ENCODE measurements around the gene COLEC11.

The COLEC11 gene

GRCh38 chr2:3598197-3598910 is 3.4 kb downstream of the COLEC11 start:
- no peak overlapping the region for H3K4me3 ChIP-seq (ENCODE audit: low read depth in 1 of 2, low read length in 2 of 2)
- H3K9ac ChIP-seq (ENCODE audit: low read depth, low read length) = no peak overlapping the region
- H3K4me2 ChIP-seq (ENCODE audit: insufficient read depth, low read length) = no peak overlapping the region
- no peak overlapping the region for H2AFZ ChIP-seq (ENCODE audit: low read depth, low read length)
- H3K4me1 ChIP-seq (ENCODE audit: insufficient read depth, low read length) = no peaks in the 10 kb centered on the region
- no peaks in the 10 kb centered on the region for H3K79me2 ChIP-seq (ENCODE audit: insufficient read depth, low read length)
- no peaks in the 10 kb centered on the region for H4K20me1 ChIP-seq (ENCODE audit: insufficient read depth, low read length)
- DNase-seq (no peak), ATAC-seq (ENCODE audit: insufficient read depth, low read depth) (no peak)
- no peaks in the 10 kb centered on the region for H3K9me3 ChIP-seq (ENCODE audit: insufficient read depth, low read length, severe bottlenecking)
- TF ChIP-seq EZH2 (IDR thresholded peaks at IDR 0.05; ENCODE audit: borderline replicate concordance, low read depth, low read length, severe bottlenecking) = no peak
- TF ChIP-seq, protein P1, sequence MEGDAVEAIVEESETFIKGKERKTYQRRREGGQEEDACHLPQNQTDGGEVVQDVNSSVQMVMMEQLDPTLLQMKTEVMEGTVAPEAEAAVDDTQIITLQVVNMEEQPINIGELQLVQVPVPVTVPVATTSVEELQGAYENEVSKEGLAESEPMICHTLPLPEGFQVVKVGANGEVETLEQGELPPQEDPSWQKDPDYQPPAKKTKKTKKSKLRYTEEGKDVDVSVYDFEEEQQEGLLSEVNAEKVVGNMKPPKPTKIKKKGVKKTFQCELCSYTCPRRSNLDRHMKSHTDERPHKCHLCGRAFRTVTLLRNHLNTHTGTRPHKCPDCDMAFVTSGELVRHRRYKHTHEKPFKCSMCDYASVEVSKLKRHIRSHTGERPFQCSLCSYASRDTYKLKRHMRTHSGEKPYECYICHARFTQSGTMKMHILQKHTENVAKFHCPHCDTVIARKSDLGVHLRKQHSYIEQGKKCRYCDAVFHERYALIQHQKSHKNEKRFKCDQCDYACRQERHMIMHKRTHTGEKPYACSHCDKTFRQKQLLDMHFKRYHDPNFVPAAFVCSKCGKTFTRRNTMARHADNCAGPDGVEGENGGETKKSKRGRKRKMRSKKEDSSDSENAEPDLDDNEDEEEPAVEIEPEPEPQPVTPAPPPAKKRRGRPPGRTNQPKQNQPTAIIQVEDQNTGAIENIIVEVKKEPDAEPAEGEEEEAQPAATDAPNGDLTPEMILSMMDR (IDR thresholded peaks at IDR 0.05; ENCODE audit: borderline replicate concordance, extremely low read depth, low read length, poor library complexity, severe bottlenecking) = no peak
- no peaks in the 10 kb centered on the region for H3K27me3 ChIP-seq (ENCODE audit: insufficient read depth, low read length, poor library complexity)
- H3K27ac ChIP-seq (ENCODE audit: low read length) = no peak overlapping the region
- no peaks in the 10 kb centered on the region for H3K36me3 ChIP-seq (ENCODE audit: insufficient read depth, low read length)

- no peak overlapping the region for H3K27ac ChIP-seq (ENCODE audit: low read length)
- no peaks in the 10 kb centered on the region for H3K4me1 ChIP-seq (ENCODE audit: insufficient read depth, low read length)
- TF ChIP-seq EZH2 (IDR thresholded peaks at IDR 0.05; ENCODE audit: borderline replicate concordance, low read depth, low read length, severe bottlenecking) = no peak
- TF ChIP-seq, protein P1 (IDR thresholded peaks at IDR 0.05; ENCODE audit: borderline replicate concordance, extremely low read depth, low read length, poor library complexity, severe bottlenecking) = no peak
- no peak overlapping the region for H3K4me2 ChIP-seq (ENCODE audit: insufficient read depth, low read length)
- no peaks in the 10 kb centered on the region for H3K9me3 ChIP-seq (ENCODE audit: insufficient read depth, low read length, severe bottlenecking)
- H3K36me3 ChIP-seq (ENCODE audit: insufficient read depth, low read length) = no peaks in the 10 kb centered on the region
- H2AFZ ChIP-seq (ENCODE audit: low read depth, low read length) = no peak overlapping the region
- ATAC-seq (ENCODE audit: insufficient read depth, low read depth) = no peak
- no peaks in the 10 kb centered on the region for H4K20me1 ChIP-seq (ENCODE audit: insufficient read depth, low read length)
- H3K4me3 ChIP-seq (ENCODE audit: low read depth in 1 of 2, low read length in 2 of 2) = no peak overlapping the region
- H3K79me2 ChIP-seq (ENCODE audit: insufficient read depth, low read length) = no peaks in the 10 kb centered on the region
- DNase-seq = no peak
- H3K9ac ChIP-seq (ENCODE audit: low read depth, low read length) = no peak overlapping the region
- H3K27me3 ChIP-seq (ENCODE audit: insufficient read depth, low read length, poor library complexity) = no peaks in the 10 kb centered on the region
Measured at GRCh38 chr2:3598912-3599854, 4.3 kb downstream of the COLEC11 start.

DNA sequence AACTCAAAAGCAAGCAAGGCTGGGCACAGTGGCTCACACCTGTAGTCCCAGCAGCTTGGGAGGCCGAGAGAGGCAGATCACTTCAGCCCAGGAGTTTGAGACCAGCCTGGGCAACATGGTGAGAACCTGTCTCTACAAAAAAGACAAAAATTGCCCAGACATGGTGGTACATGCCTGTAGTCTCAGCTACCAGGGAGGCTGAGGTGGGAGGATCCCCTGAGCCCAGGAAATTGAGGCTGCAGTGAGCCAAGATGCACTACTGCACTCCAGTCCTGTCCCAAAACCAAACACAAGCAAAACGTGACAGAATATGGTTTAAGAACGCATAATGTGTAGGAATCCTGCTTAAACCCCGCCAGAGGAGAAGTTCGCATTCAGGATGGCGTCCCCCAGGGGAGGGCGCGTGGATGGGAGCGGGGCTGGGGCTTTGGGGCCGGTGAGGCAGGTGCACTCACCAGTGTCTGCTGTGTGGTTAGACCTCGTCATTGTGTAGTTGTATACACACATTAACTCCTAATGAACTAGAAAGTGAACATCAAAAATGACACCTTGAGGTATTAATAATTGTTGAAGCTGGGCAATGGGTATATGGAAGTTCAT is 5.4 kb downstream of the COLEC11 start:
- TF ChIP-seq, protein P1 (IDR thresholded peaks at IDR 0.05; ENCODE audit: borderline replicate concordance, extremely low read depth, low read length, poor library complexity, severe bottlenecking) = no peak
- TF ChIP-seq EZH2 (IDR thresholded peaks at IDR 0.05; ENCODE audit: borderline replicate concordance, low read depth, low read length, severe bottlenecking) = no peak
- H3K27ac ChIP-seq (ENCODE audit: low read length) = no peak overlapping the region
- no peaks in the 10 kb centered on the region for H3K36me3 ChIP-seq (ENCODE audit: insufficient read depth, low read length)
- H3K4me1 ChIP-seq (ENCODE audit: insufficient read depth, low read length) = no peaks in the 10 kb centered on the region
- no peak for DNase-seq
- no peaks in the 10 kb centered on the region for H3K79me2 ChIP-seq (ENCODE audit: insufficient read depth, low read length)
- H3K9me3 ChIP-seq (ENCODE audit: insufficient read depth, low read length, severe bottlenecking) = no peaks in the 10 kb centered on the region
- no peak overlapping the region for H3K9ac ChIP-seq (ENCODE audit: low read depth, low read length)
- H3K4me2 ChIP-seq (ENCODE audit: insufficient read depth, low read length) = no peak overlapping the region
- H3K4me3 ChIP-seq (ENCODE audit: low read depth in 1 of 2, low read length in 2 of 2) = no peak overlapping the region
- H4K20me1 ChIP-seq (ENCODE audit: insufficient read depth, low read length) = no peaks in the 10 kb centered on the region
- no peaks in the 10 kb centered on the region for H3K27me3 ChIP-seq (ENCODE audit: insufficient read depth, low read length, poor library complexity)
- H2AFZ ChIP-seq (ENCODE audit: low read depth, low read length) = no peak overlapping the region
- ATAC-seq (ENCODE audit: insufficient read depth, low read depth) = no peak; the same call in 2 of the 3 replicates

Data from DND-41 (cell line).